CD1c-positive myeloid dendritic cell (primary cell): ENCODE measurements around the gene RFX4.
"Not testable (repeated sequence)": the region's sequence is repeated elsewhere in the genome, so short reads cannot be mapped to it uniquely, and the experiment has no call there.

Experiments used
- DNase-seq: peaks from one replicate; pipeline ENCODE4 v3.0.0-alpha.2; 2016; ENCODE audit errors: extremely low spot score

RFX4 gene

DNA sequence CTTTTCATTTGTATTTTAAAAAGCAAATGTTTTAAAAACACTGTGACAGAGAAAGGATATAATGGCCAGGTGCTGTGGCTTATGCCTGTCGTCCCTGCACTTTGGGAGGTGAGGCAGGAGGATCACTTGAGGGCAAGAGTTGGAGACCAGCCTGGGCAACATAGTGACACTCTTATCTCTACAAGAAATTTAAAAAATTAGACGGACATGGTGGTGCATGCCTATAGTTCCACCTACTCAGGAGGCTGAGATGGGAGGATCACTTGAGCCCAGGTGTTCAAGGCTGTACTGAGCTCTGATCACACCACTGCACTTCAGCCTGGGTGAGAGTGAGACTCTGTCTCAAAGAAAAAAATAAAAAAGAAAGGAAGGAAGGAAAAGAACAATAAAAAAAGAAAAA, 7.8 kb downstream of the RFX4 start:
- no peak for DNase-seq

GRCh38 chr12:106594447-106594846, 11.6 kb downstream of the RFX4 start:
- DNase-seq: no peak

DNA sequence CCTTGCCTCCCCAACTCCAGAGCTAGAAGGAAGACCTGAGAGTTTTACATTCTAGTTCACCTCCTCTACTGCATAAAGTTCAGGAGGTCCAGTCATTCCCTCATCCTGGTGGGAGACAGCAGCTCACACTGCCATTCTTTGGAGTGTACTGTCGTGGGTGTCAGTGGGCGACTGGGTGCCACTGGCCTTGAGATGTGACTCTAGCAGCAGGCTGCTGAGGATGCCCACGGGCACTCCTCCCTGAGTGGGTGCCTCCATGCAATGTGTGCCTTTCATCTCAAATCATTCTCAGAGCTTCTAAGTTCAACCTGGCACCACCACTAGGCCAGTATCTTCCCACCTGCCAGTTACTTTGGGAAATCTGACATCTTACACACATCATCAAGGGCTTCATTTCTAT, 12.5 kb downstream of the RFX4 start:
- DNase-seq: no peak

GRCh38 chr12:106598003-106598402, 15.2 kb downstream of the RFX4 start:
- no peak for DNase-seq

GRCh38 chr12:106599302-106599701, 16.5 kb downstream of the RFX4 start:
- no peak for DNase-seq

GRCh38 chr12:106600503-106600902, 17.7 kb downstream of the RFX4 start:
- no peak for DNase-seq

GRCh38 chr12:106601031-106601430, 18.2 kb downstream of the RFX4 start:
- DNase-seq: no peak

DNA sequence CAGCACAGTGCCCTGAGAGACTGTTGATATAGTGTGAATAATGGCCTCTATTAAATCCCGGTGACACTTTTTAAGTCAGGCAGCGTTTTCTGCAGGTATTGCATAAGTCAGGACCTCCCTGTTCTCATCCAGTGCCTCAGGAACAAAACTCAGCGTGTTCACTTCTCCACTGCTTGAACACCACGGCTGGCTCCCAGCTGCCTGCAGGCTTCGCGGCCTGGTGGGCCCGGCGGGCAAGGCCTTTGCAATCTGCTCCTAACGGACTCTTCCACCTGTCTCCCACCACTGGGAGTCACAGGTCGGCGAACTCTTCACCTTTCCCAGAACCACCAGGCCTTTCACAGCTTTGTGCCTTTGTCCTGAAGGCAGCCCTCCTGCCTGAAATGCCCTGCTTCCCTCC, 18.7 kb downstream of the RFX4 start:
- DNase-seq: no peak

DNA sequence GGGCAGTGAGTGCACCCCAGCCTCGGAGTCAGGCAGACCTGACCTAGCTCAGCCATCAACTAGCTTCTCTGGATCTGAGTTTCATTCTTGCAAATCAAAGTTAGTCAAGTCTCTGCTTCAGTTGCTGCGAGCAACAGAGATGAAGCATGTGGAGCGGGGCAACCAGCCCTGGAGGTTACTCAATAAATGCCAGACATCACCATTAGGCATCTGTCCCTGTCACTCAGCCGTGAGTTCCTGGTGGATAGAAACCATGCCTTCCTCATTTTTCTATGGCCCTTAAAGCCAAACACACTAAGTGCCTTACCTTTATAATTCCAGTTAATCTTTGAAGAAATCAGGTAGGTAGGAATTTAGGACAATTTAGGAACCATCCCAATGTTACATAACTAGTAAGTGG, 19.3 kb downstream of the RFX4 start:
- DNase-seq: no peak

- DNase-seq: no peak
These were observed 22.4 kb downstream of the RFX4 start for GRCh38 chr12:106605254-106605653.

DNA sequence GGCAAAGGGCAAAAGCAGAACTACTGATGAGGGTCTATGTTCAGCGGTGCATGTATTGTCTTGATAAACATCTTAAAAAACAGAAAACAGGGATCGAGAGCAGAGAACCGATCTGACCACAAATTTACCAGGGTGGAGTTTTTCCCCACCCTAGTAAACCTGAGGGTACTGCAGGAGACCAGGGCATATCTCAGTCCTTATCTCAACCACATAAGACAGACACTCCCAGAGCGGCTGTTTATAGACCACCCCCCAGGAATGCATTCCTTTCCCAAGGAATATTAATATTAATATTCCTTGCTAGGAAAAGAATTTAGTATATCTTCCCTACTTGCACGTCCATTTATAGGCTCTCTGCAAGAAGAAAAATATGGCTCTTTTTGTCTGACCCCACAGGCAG, 37.8 kb downstream of the RFX4 start:
- DNase-seq: not testable (repeated sequence)

DNA sequence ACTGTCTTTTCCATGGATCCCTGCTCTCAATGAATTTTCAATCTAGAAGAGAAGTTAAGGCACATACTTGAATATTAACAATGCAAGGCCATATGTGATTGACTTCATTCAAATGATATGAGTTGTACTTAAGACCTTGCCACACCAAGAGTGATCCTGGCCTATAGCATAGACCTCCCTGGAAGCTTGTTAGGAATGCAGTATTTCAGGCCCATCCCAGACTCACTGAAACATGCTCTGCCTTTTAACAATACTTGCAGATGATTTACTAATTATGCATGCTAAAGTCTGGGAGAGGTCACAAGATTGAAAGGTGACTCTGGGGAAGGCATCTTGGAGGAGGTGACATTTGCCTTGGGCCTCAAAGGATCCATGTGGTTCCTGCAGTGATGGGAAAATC, 43.2 kb downstream of the RFX4 start:
- DNase-seq: no peak

GRCh38 chr12:106629797-106630659, 47.2 kb downstream of the RFX4 start:
- no peak for DNase-seq

DNA sequence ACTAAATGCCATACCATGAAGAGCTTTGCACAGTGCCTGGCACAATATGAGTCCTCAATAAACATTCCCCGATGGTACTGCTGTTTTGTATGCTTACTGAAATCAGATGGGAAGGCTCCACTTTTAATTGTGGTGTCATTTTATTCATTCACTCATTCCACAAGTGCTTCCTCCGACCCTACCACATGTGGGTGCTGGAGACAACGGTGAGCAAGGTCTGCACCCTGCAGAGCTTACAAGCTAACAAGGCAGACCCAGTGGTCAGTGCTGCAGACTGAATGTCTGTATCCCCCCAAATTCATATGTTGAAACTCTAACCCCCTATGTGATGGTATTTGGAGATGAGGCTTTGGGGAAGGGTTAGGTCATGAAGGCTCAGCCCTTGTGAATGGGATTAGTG, 48.3 kb downstream of the RFX4 start:
- DNase-seq: no peak

DNA sequence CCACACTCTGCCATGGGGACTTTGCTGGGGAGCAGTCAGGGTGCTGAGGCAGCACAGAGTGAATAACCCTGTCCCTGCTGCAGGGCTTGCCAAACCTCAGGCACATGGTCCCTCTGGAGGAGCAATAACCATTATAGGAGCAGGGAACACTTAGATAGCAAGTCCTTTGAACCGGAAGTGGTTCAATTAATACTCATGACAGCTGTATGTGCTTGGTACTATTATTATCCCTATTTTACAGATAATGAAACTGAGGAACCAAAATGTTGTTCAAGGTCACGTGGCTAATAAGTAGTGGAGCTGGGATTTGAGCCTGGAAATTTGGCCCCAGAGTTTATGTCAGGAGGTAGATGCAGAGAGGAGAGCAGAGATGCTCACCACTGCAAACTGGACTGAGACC, 49.0 kb downstream of the RFX4 start:
- no peak for DNase-seq

DNA sequence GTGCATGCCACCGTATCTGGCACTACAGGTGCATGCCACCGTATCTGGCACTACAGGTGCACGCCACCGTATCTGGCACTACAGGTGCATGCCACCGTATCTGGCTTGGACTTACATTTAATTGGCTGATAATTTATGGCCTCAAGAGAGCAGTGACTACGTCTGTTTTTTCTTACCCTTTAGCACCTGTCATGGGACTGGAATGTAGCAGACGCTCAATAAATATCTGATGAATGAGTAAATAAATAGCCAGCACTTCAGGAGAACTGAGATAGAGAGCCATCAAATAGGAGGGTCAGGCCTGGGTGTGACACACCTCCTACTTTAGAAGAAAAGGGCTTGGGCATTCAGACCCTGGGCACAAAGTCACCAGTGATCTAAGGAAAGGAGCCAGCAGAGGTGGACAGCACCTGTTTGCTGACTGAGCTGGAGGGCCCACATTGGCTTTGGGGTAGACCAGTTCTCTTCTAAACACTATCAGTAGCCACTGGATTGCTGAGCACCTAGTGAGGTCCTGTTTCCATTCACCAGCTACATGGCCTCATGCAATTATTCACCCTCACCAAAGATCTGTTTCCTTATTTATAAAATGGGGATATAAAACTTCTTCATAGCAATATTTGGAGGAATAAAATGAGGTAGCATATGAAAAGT, 50.1 kb downstream of the RFX4 start:
- no peak for DNase-seq

DNA sequence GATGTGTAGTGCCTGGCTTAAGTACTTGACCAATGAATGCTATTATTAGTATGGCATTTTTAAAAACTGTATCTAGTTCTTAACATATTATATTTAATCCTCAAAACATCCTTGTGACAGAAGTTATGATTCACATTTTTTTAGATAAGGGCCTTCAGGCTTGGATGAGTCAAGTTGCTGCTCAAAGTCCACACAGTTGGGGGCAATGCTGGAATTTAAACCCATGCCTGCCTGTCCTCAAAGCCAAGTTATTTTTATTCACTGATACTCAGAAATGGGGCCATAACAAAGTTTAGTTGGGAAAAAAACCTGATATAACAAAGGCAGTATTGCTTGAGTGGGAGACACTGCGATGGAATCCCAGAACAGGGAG, 50.6 kb downstream of the RFX4 start:
- DNase-seq: no peak

GRCh38 chr12:106634206-106634605, 51.4 kb downstream of the RFX4 start:
- no peak for DNase-seq

GRCh38 chr12:106643000-106643399, 60.2 kb downstream of the RFX4 start:
- no peak for DNase-seq

DNA sequence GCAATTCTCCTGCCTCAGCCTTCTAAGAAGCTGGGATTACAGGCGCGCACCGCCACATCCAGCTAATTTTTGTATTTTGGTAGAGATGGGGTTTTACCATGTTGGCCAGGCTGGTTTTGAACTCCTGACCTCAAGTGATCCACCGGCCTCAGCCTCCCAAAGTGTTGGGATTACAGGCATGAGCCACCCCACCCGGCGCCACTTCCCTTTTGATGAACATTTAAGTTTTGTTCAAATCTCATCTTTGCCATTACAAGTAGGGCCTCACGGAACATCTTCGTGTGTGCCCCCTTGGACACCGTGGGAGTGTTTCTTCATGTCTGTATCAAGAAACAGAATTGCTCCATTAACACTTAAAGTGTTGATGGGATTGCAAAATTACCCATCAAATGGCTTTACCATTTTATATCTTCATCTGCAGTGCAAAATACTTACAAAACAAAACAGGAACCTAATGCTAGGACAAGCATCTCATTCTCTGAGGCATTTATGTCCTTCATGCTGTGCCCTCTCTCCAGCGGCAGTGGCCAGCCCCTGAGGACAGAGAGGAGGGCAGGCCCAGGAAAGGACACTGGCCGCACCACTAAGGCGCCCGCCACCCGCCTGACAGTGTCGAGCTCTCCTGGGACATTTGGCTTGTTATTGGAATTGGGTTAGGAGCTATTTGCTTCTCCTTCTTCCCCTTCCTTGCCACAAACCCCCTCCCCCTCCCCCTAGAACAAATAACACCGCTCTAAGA, 61.7 kb downstream of the RFX4 start:
- no peak for DNase-seq

DNA sequence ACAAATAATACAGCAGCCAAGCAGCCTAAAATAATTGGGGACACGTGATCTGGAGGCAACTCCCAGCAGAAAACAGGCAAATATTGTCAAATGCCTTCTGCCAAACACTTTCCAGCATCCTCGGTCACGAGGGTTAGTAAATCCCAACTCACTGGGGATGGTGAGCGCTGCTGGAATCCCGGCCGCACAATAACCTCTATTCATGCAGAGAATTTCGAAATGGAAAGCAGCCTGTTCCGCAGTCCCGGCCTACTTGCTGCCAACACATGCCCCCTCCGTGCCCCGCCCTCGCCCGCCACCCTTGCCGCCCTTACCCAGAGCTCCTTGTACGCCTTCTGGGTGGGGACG, 62.2 kb downstream of the RFX4 start:
- DNase-seq: no peak

GRCh38 chr12:106645465-106646330, 62.9 kb downstream of the RFX4 start:
- no peak for DNase-seq
